GM12878 (cell line): ENCODE data around the gene TNRC6C. TPM values are rescaled to one million over a fixed set of nuclear protein-coding genes. Genes with fewer than 3 reads are reported as not detected.

Experiments used
- ATAC-seq: fragments of 200-7000 bp; cut with Tn5 transposase; 3 replicates; pipeline ENCODE4 v1.9.1; 2020; ENCODE audit warnings: mild to moderate bottlenecking, moderate library complexity
- BruUV-seq: library from RNA; stranded (reverse); fragments of 400-500 nt; replicated peaks from 2 replicates; lab custom pipeline; 2021; lab: Mats Ljungman, UMichigan
- CTCF ChIA-PET: fragments of 300-600 bp; sonication (Branson Sonifier 250); formaldehyde crosslinking; extraction: SDS; loops from one replicate; lab custom pipeline; 2021; ENCODE audit warnings: inconsistent platforms; lab: Yijun Ruan, JAX
- POLR2A ChIA-PET: fragments of 350-600 bp; formaldehyde crosslinking; extraction: SDS; loops from one replicate; lab custom pipeline; 2021; ENCODE audit warnings: inconsistent platforms; lab: Charles Lee
- RAD21 ChIA-PET: fragments of 300-600 bp; sonication (Branson Sonifier 250); formaldehyde crosslinking; loops from one replicate; lab custom pipeline; 2023; ENCODE audit warnings: antibody characterized with exemption; ENCODE audit not compliant: unreplicated experiment; lab: Charles Lee
- SMC1A ChIA-PET: fragments of 300-600 bp; sonication (Branson Sonifier 250); formaldehyde crosslinking; loops from one replicate; lab custom pipeline; 2023; ENCODE audit not compliant: unreplicated experiment, uncharacterized antibody; lab: Charles Lee
- DNase-seq: peaks from one replicate; pipeline ENCODE4 v3.0.0-alpha.2; 2011; ENCODE audit warnings: low read depth, low spot score
- FAIRE-seq: peaks from 3 replicates; lab custom pipeline; 2011; peaks lifted over from hg19 to GRCh38; lab: Jason Lieb, UNC
- H2AFZ ChIP-seq: 2 replicates; pipeline ENCODE4 v1.6.0; 2011; ENCODE audit warnings: low read depth, low read length, control low read depth; ENCODE audit not compliant: control insufficient read depth
- H3K27ac ChIP-seq: 2 replicates; pipeline ENCODE4 v1.5.1; 2011; ENCODE audit warnings: control low read depth; ENCODE audit not compliant: control insufficient read depth, insufficient read depth
- H3K27me3 ChIP-seq, 2 experiments: replicated peaks in 1 of 2; 2 replicates each; pipeline versions ENCODE4 v1.6.0 to v1.6.1; 2011; ENCODE audit warnings: low read length in 1 of 2; ENCODE audit not compliant: control insufficient read depth in 2 of 2, insufficient read depth in 2 of 2
- H3K36me3 ChIP-seq, 2 experiments: 2 replicates each; pipeline ENCODE4 v1.5.1; 2011; ENCODE audit warnings: low read length in 1 of 2; ENCODE audit not compliant: control insufficient read depth in 2 of 2, insufficient read depth in 2 of 2
- H3K4me1 ChIP-seq: 2 replicates; pipeline ENCODE4 v1.6.1; 2011; ENCODE audit warnings: mild to moderate bottlenecking, low read length, moderate library complexity, mixed read lengths; ENCODE audit not compliant: control insufficient read depth, insufficient read depth
- H3K4me2 ChIP-seq: 2 replicates; pipeline ENCODE4 v1.6.0; 2011; ENCODE audit warnings: control low read depth; ENCODE audit not compliant: control insufficient read depth, insufficient read depth
- H3K4me3 ChIP-seq: fragments of 200-600 bp; sonication (generic); 2 replicates; pipeline ENCODE4 v1.5.1; 2016
- H3K79me2 ChIP-seq: 2 replicates; pipeline ENCODE4 v1.6.0; 2011; ENCODE audit warnings: low read length; ENCODE audit not compliant: control insufficient read depth, insufficient read depth
- H3K9ac ChIP-seq: 2 replicates; pipeline ENCODE4 v1.8.0; 2011; ENCODE audit warnings: low read length, control low read depth, mixed read lengths; ENCODE audit not compliant: control insufficient read depth, insufficient read depth
- H3K9me3 ChIP-seq: replicated peaks from 3 replicates; pipeline ENCODE4 v1.5.1; 2011; ENCODE audit warnings: mild to moderate bottlenecking, low read length; ENCODE audit not compliant: control insufficient read depth, insufficient read depth
- H4K20me1 ChIP-seq: 2 replicates; pipeline ENCODE4 v1.6.0; 2011; ENCODE audit not compliant: control insufficient read depth, insufficient read depth
- CBFB ChIP-seq: IDR thresholded peaks from 2 replicates; pipeline ENCODE4 v1.6.1; 2016; ENCODE audit warnings: antibody characterized with exemption, low read depth
- ZBED1 ChIP-seq: IDR thresholded peaks from 2 replicates; pipeline ENCODE4 v1.6.1; 2016; ENCODE audit warnings: borderline replicate concordance
- ZBTB4 ChIP-seq: fragments of 450-650 bp; formaldehyde crosslinking; IDR thresholded peaks from 2 replicates; pipeline ENCODE4 v1.4.0; 2022; ENCODE audit warnings: mild to moderate bottlenecking, moderate library complexity
- ZNF592 ChIP-seq: fragments of 450-650 bp; IDR thresholded peaks from 2 replicates; pipeline ENCODE4 v1.6.1; 2017; ENCODE audit warnings: mild to moderate bottlenecking, moderate library complexity
- WGBS: methylation state at CpG from one replicate; pipeline ENCODE4 v1.1.6; 2016; ENCODE audit warnings: low lambda C conversion rate; ENCODE audit not compliant: insufficient replicate concordance, insufficient coverage; ENCODE audit errors: missing lambda C conversion rate; 5-methylcytosine and 5-hydroxymethylcytosine counted together
- in situ Hi-C: fragments of 300-500 bp; cut with MboI; formaldehyde crosslinking; loops from 9 replicates; pipeline ENCODE4 v1.14.3; 2018; ENCODE audit warnings: mixed read lengths
- intact Hi-C: fragments of 100-400 bp; cut with micrococcal nuclease; formaldehyde crosslinking; loops from one replicate; pipeline ENCODE4 v1.14.2; 2022; ENCODE audit not compliant: unreplicated experiment
- polyA plus RNA-seq, 11 experiments: library from polyadenylated mRNA; depleted of rRNA in 4 of 11; unstranded in 6 of 11; stranded (reverse) in 5 of 11; fragments of >200 nt; fragmentation: Nextera tagmentation in 4 of 11; fragmentation: Illumina TruSeq in 1 of 11; extraction: Ambion mirVana in 4 of 11; extraction: Trizol in 1 of 11; gene quantifications; 1 replicate in 1 of 11; 2 replicates in 10 of 11; pipeline versions ENCODE4 v1.2.1 to v1.2.3, GENCODE V29; 2011 to 2016; ENCODE audit warnings: inconsistent platforms in 2 of 11, missing spikeins in 2 of 11, low read depth in 1 of 11
- total RNA-seq, 4 experiments: library from RNA; depleted of rRNA in 3 of 4; stranded (reverse); fragments of >200 nt in 3 of 4; fragmentation: Illumina TruSeq in 1 of 4; extraction: Trizol in 1 of 4; gene quantifications; 2 replicates each; pipeline versions ENCODE4 v1.2.1 to v1.2.3, GENCODE V29; 2013 to 2021

Gene TNRC6C
- total and polyA plus RNA-seq, 10 of the 15 experiments (the other 5 are each of a cell fraction or from before 2014, with no cell fraction given), result 0.40 to 6.1 (median 0.96) TPM

GRCh38 chr17:78146881-78147280 lies 188.4 kb downstream of the TNRC6C start:
- ChIA-PET POLR2A (interaction anchor here (0.5 to 2.4 kb wide), 7 partner anchors 8 to 30 kb away, joined by 3 to 11 read pairs (median 4); partner anchors contain the start of gene TMC6), SMC1A (interaction anchor here (0.6 to 2.2 kb wide), 4 partner anchors 12 to 36 kb away, joined by 3 to 5 read pairs (median 3); no protein-coding TSS in a partner anchor), RAD21 (interaction anchor here (0.8 to 1.6 kb wide), 2 partner anchors 12 to 30 kb away, joined by 3 to 5 read pairs; no protein-coding TSS in a partner anchor), CTCF (interaction anchor here (1.1 to 2.3 kb wide), 3 partner anchors 10 to 27 kb away, joined by 3 to 11 read pairs (median 8); no protein-coding TSS in a partner anchor)
- no TSS peak for BruUV-seq
- Histone ChIP-seq H2AFZ (peak overlapping the region; percentile 31; the same call in 1 of the 2 replicates), H3K27me3 (no peaks in the 10 kb centered on the region), H3K4me1 (peaks cover 69% of the 10 kb centered on the region), H3K4me3 (no peak overlapping the region), H3K79me2 (peaks cover 2% of the 10 kb centered on the region), H3K36me3 (no peaks in the 10 kb centered on the region; a peak in 1 of 4 replicates), H3K9ac (peak overlapping the region; percentile 77), H4K20me1 (no peaks in the 10 kb centered on the region), H3K4me2 (peak overlapping the region; percentile 40), H3K9me3 (no peaks in the 10 kb centered on the region), H3K27ac (peak overlapping the region; percentile 96)
- intact Hi-C loops (no loop called here), in situ Hi-C loops (no loop called here)
- DNase-seq (no peak), FAIRE-seq (no peak), ATAC-seq (0 out of 3 replicates have a peak, but pooled peaks have one; percentile 3)
- TF ChIP-seq ZBTB4 (CRISPR knock-in tag), result 0 out of 2 replicates have a peak, but pooled peaks have one; percentile 29
- peak; percentile 36; the same call in 1 of the 2 replicates for TF ChIP-seq ZNF592
- TF ChIP-seq CBFB, result 0 out of 2 replicates have a peak, but pooled peaks have one; percentile 1
- TF ChIP-seq ZBED1, result no peak
- 53% methylated on average over 6 of the region's 6 CpGs for WGBS
